ENCODE results near the gene CDK3. TPM values are rescaled to one million over a fixed set of nuclear protein-coding genes. Genes with fewer than 3 reads are reported as not detected.
A peak's percentile ranks its signal among the peaks of the same experiment; 100 is the strongest.
"Not testable (repeated sequence)": the region's sequence is repeated elsewhere in the genome, so short reads cannot be mapped to it uniquely, and the experiment has no call there.

CDK3 gene
- 1.7 and 3.3 TPM in 2 replicates for total RNA-seq

GRCh38 chr17:76000755-76001521 lies at the start of gene CDK3:
Gene CDK3, plus strand, starts transcription at chr17:76000855. Its CDS starts 571 bp downstream, at chr17:76001426.
- no peak for DNase-seq (ENCODE audit: extremely low read depth, low read depth, low spot score)

- no peak for DNase-seq (ENCODE audit: extremely low read depth, low read depth, low spot score)
These were observed 49.6 kb upstream of the CDK3 start for GRCh38 chr17:75950855-75951554.

- DNase-seq (ENCODE audit: extremely low read depth, low read depth, low spot score): no peak
These were observed 41.4 kb upstream of the CDK3 start for GRCh38 chr17:75959051-75959838.

GRCh38 chr17:75959839-75960511 lies 40.7 kb upstream of the CDK3 start:
- DNase-seq (ENCODE audit: extremely low read depth, low read depth, low spot score): no peak

- no peak for DNase-seq (ENCODE audit: extremely low read depth, low read depth, low spot score)
These were observed 35.2 kb upstream of the CDK3 start for GRCh38 chr17:75965468-75965867.

- DNase-seq (ENCODE audit: extremely low read depth, low read depth, low spot score): not testable (repeated sequence)
These were observed 31.6 kb upstream of the CDK3 start for GRCh38 chr17:75969044-75969443.

- no peak for DNase-seq (ENCODE audit: extremely low read depth, low read depth, low spot score)
These were observed 30.6 kb upstream of the CDK3 start for GRCh38 chr17:75970011-75970523.

- no peak for DNase-seq (ENCODE audit: extremely low read depth, low read depth, low spot score)
These were observed 30.0 kb upstream of the CDK3 start for GRCh38 chr17:75970626-75971025.

- not testable (repeated sequence) for DNase-seq (ENCODE audit: extremely low read depth, low read depth, low spot score)
These were observed 25.5 kb upstream of the CDK3 start for GRCh38 chr17:75975187-75975586.

GRCh38 chr17:75975757-75976174 lies 24.9 kb upstream of the CDK3 start:
- no peak for DNase-seq (ENCODE audit: extremely low read depth, low read depth, low spot score)

- no peak for DNase-seq (ENCODE audit: extremely low read depth, low read depth, low spot score)
These were observed 24.3 kb upstream of the CDK3 start for GRCh38 chr17:75976175-75976848.

- DNase-seq (ENCODE audit: extremely low read depth, low read depth, low spot score): peak; percentile 68
These were observed 21.5 kb upstream of the CDK3 start, which contains the start of the genes ACOX1 and TEN1 for GRCh38 chr17:75978938-75979704. Gene ACOX1, minus strand, starts transcription at chr17:75979166. Its CDS starts 93 bp downstream, at chr17:75979073. Gene TEN1, plus strand, starts transcription at chr17:75979240. Its CDS starts 6,953 bp downstream, at chr17:75986193.

GRCh38 chr17:75979705-75980187 lies 20.9 kb upstream of the CDK3 start:
- no peak for DNase-seq (ENCODE audit: extremely low read depth, low read depth, low spot score)

GRCh38 chr17:75980188-75981018 lies 20.3 kb upstream of the CDK3 start:
- no peak for DNase-seq (ENCODE audit: extremely low read depth, low read depth, low spot score)

GRCh38 chr17:75981019-75981615 lies 19.5 kb upstream of the CDK3 start:
- no peak for DNase-seq (ENCODE audit: extremely low read depth, low read depth, low spot score)

GRCh38 chr17:75983501-75984181 lies 17.0 kb upstream of the CDK3 start:
- DNase-seq (ENCODE audit: extremely low read depth, low read depth, low spot score): no peak

GRCh38 chr17:75985986-75986385 lies 14.7 kb upstream of the CDK3 start:
- DNase-seq (ENCODE audit: extremely low read depth, low read depth, low spot score): no peak
